Mammary epithelial cell (primary cell): ENCODE data around the gene VAPB.

ENCODE experiments used
- CTCF ChIP-seq, 2 donors: IDR thresholded peaks in 1 of 2; conservative IDR thresholded peaks in 1 of 2; 2 replicates each; pipeline ENCODE4 v1.5.1; 2011 to 2012; ENCODE audit warnings: inconsistent platforms in 2 of 2, low read length in 2 of 2, mild to moderate bottlenecking in 2 of 2, control low read depth in 1 of 2, low read depth in 1 of 2; ENCODE audit not compliant: insufficient read depth in 1 of 2; ENCODE audit errors: extremely low read depth in 1 of 2
- EZH2 ChIP-seq: IDR thresholded peaks from 2 replicates; pipeline ENCODE4 v1.6.1; 2012; ENCODE audit warnings: low read length, inconsistent platforms, borderline replicate concordance

- no peak for TF ChIP-seq CTCF (conservative IDR thresholded peaks at IDR 0.05 in 1 of 2, IDR thresholded peaks at IDR 0.05 in 1 of 2; ENCODE audit: extremely low read depth in 1 of 2, insufficient read depth in 1 of 2, low read depth in 1 of 2, low read length in 2 of 2)
- TF ChIP-seq EZH2: no peak
These were observed 12.1 kb downstream of the VAPB start for GRCh38 chr20:58401162-58401561.
